ENCODE measurements around the gene MORN2.

GRCh38 chr2:38886063-38886462 is 10.3 kb downstream of the MORN2 start:
- TF ChIP-seq CTCF (conservative IDR thresholded peaks at IDR 0.05; ENCODE audit: low read depth, low read length) (no peak), EZH2 (IDR thresholded peaks at IDR 0.05; ENCODE audit: low read length, unreplicated experiment) (no peak), EZH2phosphoT487 (IDR thresholded peaks at IDR 0.05; ENCODE audit: borderline replicate concordance, low read length) (no peak)
